Measurements from ENCODE around the gene UVRAG.

The UVRAG gene

GRCh38 chr11:76160856-76161255 is 345.8 kb downstream of the UVRAG start:
- Histone ChIP-seq H3K36me3 (ENCODE audit: insufficient read depth, low read length) (no peaks in the 10 kb centered on the region), H3K9ac (ENCODE audit: insufficient read length) (no peak overlapping the region), H3K4me3 (no peak overlapping the region), H3K9me3 (ENCODE audit: low read depth, low read length) (no peaks in the 10 kb centered on the region), H3K27ac (no peak overlapping the region)
- no peak for TF ChIP-seq EZH2 (IDR thresholded peaks at IDR 0.05)
- TF ChIP-seq POLR2AphosphoS5 (IDR thresholded peaks at IDR 0.05; ENCODE audit: borderline replicate concordance, low read depth, low read length) = no peak
- TF ChIP-seq FOXP2 (optimal IDR thresholded peaks at IDR 0.05; ENCODE audit: control extremely low read depth, extremely low read length, insufficient read depth) = no peak
- no peak for DNase-seq (ENCODE audit: low read depth, low spot score)

GRCh38 chr11:76161261-76161961 is 346.4 kb downstream of the UVRAG start:
- no peak for TF ChIP-seq POLR2AphosphoS5 (IDR thresholded peaks at IDR 0.05; ENCODE audit: borderline replicate concordance, low read depth, low read length)
- no peak for TF ChIP-seq FOXP2 (optimal IDR thresholded peaks at IDR 0.05; ENCODE audit: control extremely low read depth, extremely low read length, insufficient read depth)
- TF ChIP-seq EZH2 (IDR thresholded peaks at IDR 0.05) = no peak
- Histone ChIP-seq H3K36me3 (ENCODE audit: insufficient read depth, low read length) (no peaks in the 10 kb centered on the region), H3K9me3 (ENCODE audit: low read depth, low read length) (no peaks in the 10 kb centered on the region), H3K27ac (no peak overlapping the region), H3K9ac (ENCODE audit: insufficient read length) (no peak overlapping the region), H3K4me3 (no peak overlapping the region)
- DNase-seq (ENCODE audit: low read depth, low spot score) = no peak

GRCh38 chr11:76162336-76163288 is 347.6 kb downstream of the UVRAG start:
- Histone ChIP-seq H3K36me3 (ENCODE audit: insufficient read depth, low read length) (no peaks in the 10 kb centered on the region), H3K27ac (no peak overlapping the region), H3K9me3 (ENCODE audit: low read depth, low read length) (no peaks in the 10 kb centered on the region), H3K4me3 (no peak overlapping the region), H3K9ac (ENCODE audit: insufficient read length) (no peak overlapping the region)
- no peak for DNase-seq (ENCODE audit: low read depth, low spot score)
- TF ChIP-seq FOXP2 (optimal IDR thresholded peaks at IDR 0.05; ENCODE audit: control extremely low read depth, extremely low read length, insufficient read depth) (no peak), POLR2AphosphoS5 (IDR thresholded peaks at IDR 0.05; ENCODE audit: borderline replicate concordance, low read depth, low read length) (no peak), EZH2 (IDR thresholded peaks at IDR 0.05) (no peak)

DNA sequence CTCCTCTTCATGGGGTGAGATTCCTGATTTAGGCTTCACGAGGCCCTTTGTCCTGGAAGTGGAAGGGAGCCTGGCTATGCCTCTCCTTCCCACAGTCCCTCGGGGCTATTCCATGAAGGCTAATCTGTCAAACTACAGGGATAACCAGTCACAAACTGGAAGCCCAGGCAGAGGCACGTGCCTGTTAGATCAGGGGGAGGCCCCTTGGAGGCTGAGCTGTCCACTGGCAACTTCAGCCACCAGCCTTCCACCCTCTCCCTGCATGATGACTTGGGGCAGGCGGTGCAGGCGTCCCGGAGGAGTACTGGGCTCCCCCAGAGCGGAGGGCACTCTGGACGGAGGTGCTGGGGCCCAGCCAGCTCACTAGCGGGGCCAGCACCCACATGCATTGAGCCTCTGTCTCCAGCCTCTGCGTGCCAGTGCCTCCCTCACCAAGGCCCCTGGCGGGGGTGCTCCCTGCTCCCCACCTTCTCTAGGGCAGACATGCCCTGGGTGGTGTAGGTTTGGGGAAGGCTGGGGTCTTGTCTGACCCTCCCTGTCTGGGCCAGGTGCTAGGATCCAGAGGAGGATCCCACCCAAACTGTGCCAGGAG is 348.4 kb downstream of the UVRAG start:
- no peak overlapping the region for H3K9ac ChIP-seq (ENCODE audit: insufficient read length)

DNA sequence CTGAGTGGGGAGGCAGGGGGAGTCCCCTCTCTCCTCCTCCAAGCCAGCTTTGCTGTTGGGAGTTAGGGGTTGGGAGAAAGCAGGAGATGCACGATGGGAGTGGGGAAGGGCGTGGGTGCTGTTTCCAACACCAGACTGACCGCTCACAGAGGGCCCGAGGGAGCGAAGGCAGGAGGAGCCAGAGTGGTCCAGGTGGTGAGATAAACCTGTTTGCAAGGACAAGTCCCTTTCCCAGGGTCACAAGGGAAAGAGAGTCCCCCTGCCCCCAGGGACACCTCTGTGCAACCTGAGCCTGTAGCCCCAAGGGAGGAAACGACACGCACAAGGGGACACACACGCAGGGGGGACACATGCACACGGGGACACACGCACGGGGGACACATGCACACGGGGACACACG is 349.1 kb downstream of the UVRAG start:
- Histone ChIP-seq H3K36me3 (ENCODE audit: insufficient read depth, low read length) (no peaks in the 10 kb centered on the region), H3K27ac (no peak overlapping the region), H3K9ac (ENCODE audit: insufficient read length) (no peak overlapping the region), H3K4me3 (no peak overlapping the region), H3K9me3 (ENCODE audit: low read depth, low read length) (no peaks in the 10 kb centered on the region)
- no peak for DNase-seq (ENCODE audit: low read depth, low spot score)
- TF ChIP-seq FOXP2 (optimal IDR thresholded peaks at IDR 0.05; ENCODE audit: control extremely low read depth, extremely low read length, insufficient read depth) = no peak
- no peak for TF ChIP-seq POLR2AphosphoS5 (IDR thresholded peaks at IDR 0.05; ENCODE audit: borderline replicate concordance, low read depth, low read length)
- TF ChIP-seq EZH2 (IDR thresholded peaks at IDR 0.05) = no peak

More for the DNA sequence above, 348.4 kb downstream of the UVRAG start:
- Histone ChIP-seq H3K27ac (no peak overlapping the region), H3K36me3 (ENCODE audit: insufficient read depth, low read length) (no peaks in the 10 kb centered on the region), H3K4me3 (no peak overlapping the region), H3K9me3 (ENCODE audit: low read depth, low read length) (no peaks in the 10 kb centered on the region)
- no peak for DNase-seq (ENCODE audit: low read depth, low spot score)
- TF ChIP-seq EZH2 (IDR thresholded peaks at IDR 0.05) (no peak), POLR2AphosphoS5 (IDR thresholded peaks at IDR 0.05; ENCODE audit: borderline replicate concordance, low read depth, low read length) (no peak), FOXP2 (optimal IDR thresholded peaks at IDR 0.05; ENCODE audit: control extremely low read depth, extremely low read length, insufficient read depth) (no peak)

DNA sequence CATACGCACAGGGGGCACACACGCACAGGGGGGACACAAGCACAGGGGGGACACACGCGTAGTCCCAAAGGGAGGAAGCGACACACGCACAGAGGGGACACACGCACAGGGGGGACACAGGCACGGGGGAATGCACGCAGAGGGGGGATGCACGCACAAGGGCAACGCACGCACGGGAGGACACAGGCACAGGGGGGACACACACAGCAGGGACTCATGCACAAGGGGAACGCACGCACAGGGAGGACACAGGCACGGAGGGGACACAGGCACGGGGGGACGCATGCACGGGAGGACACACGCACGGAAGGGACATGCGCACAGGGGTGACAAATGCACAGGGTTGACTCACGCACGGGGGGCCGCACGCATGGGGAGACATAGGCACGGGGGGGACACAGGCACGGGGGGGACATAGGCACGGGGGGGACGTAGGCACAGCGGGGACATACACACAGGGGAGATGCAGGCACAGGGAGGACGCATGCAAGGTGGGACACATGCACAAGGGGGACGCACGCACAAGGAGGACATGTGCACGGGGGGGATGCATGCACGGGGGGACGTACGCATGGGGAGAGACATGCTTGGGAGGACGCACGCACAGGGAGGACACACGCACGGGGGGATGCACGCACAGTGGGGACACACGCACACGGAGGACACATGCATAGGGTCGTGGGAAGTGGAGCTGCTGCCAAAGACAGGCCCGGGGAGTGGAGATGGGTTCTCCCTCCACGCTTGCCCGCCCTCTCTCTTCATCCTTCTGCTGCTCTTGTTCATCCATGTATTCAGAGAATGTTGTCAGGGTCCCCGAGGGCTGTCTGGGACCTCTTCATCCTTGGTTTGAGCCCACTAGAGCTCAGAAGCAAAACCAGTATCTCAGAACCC is 350.1 kb downstream of the UVRAG start:
- no peak overlapping the region for H3K9ac ChIP-seq (ENCODE audit: insufficient read length)
- H3K27ac ChIP-seq = no peak overlapping the region
- TF ChIP-seq POLR2AphosphoS5 (IDR thresholded peaks at IDR 0.05; ENCODE audit: borderline replicate concordance, low read depth, low read length) = no peak
- no peak for TF ChIP-seq FOXP2 (optimal IDR thresholded peaks at IDR 0.05; ENCODE audit: control extremely low read depth, extremely low read length, insufficient read depth)
- TF ChIP-seq EZH2 (IDR thresholded peaks at IDR 0.05) = no peak
- H3K4me3 ChIP-seq = no peak overlapping the region
- H3K36me3 ChIP-seq (ENCODE audit: insufficient read depth, low read length) = no peaks in the 10 kb centered on the region
- no peak for DNase-seq (ENCODE audit: low read depth, low spot score)
- H3K9me3 ChIP-seq (ENCODE audit: low read depth, low read length) = no peaks in the 10 kb centered on the region

DNA sequence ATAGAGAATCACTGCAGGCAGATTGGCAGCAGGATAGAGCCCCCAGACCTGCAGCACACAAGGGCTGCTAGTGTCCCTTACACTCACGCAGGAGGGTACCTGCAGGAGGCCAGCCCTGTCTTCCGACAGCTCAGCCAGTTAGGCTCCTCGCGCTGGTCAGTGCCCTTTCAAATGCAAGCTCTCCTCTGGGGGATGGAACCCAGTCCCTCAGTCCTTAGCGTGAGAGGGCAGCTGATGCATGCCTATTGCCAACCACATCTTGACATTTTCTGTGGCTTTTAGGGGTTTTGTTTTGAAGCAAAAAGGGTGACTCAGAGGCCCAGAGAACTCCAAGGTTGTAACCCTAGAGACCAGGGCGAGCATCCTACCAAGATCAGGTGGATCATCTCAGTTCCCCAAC is 351.3 kb downstream of the UVRAG start:
- TF ChIP-seq POLR2AphosphoS5 (IDR thresholded peaks at IDR 0.05; ENCODE audit: borderline replicate concordance, low read depth, low read length) = no peak
- no peak for TF ChIP-seq FOXP2 (optimal IDR thresholded peaks at IDR 0.05; ENCODE audit: control extremely low read depth, extremely low read length, insufficient read depth)
- TF ChIP-seq EZH2 (IDR thresholded peaks at IDR 0.05) = no peak
- no peak overlapping the region for H3K9ac ChIP-seq (ENCODE audit: insufficient read length)
- H3K27ac ChIP-seq = no peak overlapping the region
- H3K4me3 ChIP-seq = no peak overlapping the region
- H3K36me3 ChIP-seq (ENCODE audit: insufficient read depth, low read length) = no peaks in the 10 kb centered on the region
- DNase-seq (ENCODE audit: low read depth, low spot score) = no peak
- no peaks in the 10 kb centered on the region for H3K9me3 ChIP-seq (ENCODE audit: low read depth, low read length)
